LNCaP clone FGC (cell line): ENCODE data around the gene ZCCHC24.

Experiments used
- DNase-seq: peaks from one replicate; pipeline ENCODE4 v3.0.0-alpha.2; 2011; ENCODE audit warnings: low read depth
- H3K4me3 ChIP-seq: 2 replicates; pipeline ENCODE4 v1.5.1; 2011; ENCODE audit warnings: mild to moderate bottlenecking, low read depth, low read length, control low read depth
- TF ChIP-seq, protein P1 (sequence below): IDR thresholded peaks from 2 replicates; pipeline ENCODE4 v1.5.1; 2012; ENCODE audit warnings: mild to moderate bottlenecking; ENCODE audit not compliant: control insufficient read depth, insufficient read depth; ENCODE audit errors: extremely low read depth

ZCCHC24 gene

DNA sequence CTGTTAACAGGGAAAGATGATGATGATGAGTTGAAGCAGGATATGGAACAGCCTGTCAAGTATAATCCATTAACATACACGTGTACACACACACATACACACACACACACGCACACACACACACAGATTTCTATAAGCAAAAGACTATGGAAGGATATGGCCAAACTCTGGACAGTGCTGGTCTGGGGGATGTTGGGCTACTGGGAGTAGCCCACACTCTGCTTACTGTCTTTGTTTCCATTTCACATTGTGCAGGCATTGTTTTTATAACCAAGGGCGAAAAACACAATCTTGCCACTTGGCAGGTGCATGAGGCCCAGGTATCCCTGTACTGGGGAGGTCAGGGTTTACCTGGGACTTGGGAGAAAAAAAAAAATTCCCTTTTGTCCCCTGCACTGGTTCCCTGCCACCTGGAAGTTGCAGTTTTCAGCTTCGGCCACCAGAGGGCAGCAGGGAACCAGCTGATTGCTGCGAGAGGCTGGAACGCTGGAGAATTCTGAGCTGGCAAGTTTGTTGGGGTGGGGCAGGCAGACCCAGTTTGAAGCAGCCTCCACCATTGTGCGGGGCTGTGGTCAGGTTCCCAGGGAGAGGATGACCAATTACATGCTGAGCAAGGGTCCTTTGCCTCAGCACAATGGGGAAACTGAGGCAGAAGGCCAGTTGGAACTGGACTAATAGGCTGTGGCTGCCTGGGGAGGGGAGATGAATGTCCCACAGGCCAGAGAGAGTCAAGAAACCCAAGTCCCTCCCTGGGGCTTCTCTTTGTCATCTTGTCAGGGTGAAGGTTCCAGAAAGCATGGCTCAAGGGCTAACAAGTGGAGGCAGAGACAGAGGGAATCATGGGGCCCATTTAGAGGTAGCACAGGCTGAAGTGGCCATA lies 70.9 kb downstream of the ZCCHC24 start:
- peak; percentile 18 for DNase-seq
- TF ChIP-seq, protein P1, sequence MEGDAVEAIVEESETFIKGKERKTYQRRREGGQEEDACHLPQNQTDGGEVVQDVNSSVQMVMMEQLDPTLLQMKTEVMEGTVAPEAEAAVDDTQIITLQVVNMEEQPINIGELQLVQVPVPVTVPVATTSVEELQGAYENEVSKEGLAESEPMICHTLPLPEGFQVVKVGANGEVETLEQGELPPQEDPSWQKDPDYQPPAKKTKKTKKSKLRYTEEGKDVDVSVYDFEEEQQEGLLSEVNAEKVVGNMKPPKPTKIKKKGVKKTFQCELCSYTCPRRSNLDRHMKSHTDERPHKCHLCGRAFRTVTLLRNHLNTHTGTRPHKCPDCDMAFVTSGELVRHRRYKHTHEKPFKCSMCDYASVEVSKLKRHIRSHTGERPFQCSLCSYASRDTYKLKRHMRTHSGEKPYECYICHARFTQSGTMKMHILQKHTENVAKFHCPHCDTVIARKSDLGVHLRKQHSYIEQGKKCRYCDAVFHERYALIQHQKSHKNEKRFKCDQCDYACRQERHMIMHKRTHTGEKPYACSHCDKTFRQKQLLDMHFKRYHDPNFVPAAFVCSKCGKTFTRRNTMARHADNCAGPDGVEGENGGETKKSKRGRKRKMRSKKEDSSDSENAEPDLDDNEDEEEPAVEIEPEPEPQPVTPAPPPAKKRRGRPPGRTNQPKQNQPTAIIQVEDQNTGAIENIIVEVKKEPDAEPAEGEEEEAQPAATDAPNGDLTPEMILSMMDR = peak; percentile 98
- no peak overlapping the region for H3K4me3 ChIP-seq

DNA sequence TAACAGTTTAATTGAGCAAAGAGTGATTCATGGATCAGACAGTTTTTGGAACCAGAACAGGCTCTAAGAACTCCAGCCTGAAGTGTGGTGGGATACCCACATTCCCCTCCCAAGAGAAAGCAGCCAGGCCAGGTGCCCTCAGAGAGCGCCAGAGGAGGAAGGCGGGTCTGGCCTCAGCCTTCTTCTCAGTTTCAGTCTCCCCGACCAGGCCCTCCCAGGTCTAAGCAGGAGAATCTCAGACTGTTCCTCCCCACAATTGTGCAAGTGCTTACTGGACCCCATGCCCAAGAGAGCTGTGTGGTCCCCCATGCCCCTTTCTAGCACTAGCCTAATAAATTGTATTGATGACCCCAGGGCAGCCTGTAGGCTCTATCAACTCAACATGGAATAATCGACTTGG lies 72.6 kb downstream of the ZCCHC24 start:
- no peak overlapping the region for H3K4me3 ChIP-seq
- TF ChIP-seq, protein P1 = no peak
- DNase-seq = no peak

DNA sequence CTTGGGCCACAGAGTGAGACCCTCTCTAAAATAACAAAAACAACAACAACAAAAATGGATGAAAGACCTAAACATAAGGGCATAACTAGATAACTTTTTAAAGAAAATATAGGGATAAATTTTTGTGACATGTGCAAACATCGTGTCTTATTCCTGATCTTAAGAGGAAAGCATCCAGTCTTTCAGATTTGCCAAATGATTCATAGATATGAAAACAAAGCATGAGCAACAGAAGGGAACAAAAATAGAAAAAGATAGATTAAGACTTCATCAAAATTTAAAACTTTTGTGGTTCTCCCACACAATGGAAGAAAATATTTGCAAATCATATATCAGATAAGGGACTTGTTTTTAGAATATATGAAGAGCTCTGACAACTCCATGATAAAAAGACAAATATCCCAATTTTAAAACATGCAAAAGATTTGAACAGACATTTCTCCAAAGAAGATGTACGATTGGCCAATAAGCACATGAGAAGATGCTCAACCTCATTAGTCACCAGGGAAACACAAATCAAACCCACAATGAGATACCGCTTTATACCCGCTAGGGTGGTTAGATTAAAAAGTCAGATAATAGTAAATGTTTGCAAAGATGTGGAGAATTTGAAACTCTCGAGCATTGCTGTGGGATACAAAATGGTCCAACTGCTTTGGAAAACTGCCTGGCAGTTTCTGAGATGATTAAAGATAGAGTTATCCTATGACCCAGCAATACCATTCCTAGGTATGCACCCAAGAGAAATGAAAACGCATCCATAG lies 77.8 kb downstream of the ZCCHC24 start:
- no peak overlapping the region for H3K4me3 ChIP-seq
- TF ChIP-seq, protein P1 = no peak
- no peak for DNase-seq

DNA sequence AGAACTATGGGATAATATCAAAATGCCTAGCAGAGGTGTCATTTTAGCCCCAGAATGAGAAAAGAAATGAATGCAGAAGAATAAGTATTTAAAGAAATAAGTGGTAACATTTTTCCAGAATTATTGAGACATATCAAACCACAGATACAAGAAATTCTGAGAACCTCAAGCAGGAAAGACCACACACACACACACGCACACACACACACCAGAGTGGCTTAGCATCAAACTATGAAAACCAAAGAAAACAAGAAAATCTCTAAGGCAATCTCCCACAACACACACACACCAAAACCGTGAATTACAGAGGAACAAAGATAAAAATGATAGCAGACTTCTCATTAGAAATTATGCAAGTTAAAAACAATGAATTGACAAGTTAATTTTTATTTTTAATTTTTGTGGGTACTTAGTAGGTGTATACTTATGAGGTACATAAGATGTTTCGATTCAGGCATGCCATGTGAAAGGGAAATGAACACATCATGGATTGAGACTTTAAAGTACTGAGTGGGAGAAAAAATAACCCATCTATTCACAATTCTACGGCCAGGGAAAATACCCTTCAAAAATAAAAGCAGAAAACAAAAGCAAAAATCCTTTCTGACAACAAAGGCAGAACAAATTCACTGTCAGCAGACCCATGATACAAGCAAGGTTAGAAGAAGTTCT lies 83.6 kb downstream of the ZCCHC24 start:
- H3K4me3 ChIP-seq = no peak overlapping the region
- TF ChIP-seq, protein P1 = no peak

DNA sequence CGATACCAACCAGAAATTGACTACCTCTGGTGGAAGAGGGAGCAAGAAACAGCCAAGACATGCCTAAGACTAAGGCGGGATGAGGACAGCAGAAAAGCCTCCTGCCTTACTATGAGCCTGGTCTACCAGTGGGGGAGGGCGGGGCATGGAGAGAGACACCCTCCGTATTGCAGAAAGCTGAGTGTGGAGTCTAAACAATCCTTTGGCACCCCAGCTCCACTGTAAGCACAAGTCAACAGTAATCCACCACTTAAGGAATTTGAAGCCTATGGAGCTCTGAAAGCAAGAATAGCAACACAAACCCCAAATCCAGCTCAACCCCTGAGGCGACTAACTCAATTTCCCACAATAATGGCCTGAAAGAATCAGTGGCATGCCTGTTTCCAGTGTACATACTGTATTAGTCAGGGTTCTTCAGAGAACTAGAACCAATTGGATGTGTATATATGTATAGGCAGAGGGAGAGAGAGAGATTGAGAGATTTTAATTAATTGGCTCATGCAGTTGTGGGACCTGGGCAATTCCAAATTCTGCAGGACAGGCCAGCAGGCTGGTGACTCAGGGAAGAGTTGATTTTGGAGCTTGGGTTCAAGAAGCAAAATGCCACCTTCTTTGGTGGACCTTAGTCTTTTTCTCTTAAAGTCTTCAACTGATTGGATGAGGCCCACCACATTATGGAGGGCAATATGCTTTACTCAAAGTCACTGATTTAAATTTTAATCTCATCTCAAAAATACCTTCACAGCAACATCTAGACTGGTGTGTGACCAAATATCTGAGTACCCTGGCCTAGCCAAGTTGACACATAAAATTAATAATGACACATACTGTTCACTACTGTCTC lies 84.7 kb downstream of the ZCCHC24 start:
- no peak for DNase-seq
- H3K4me3 ChIP-seq = no peak overlapping the region
- TF ChIP-seq, protein P1 = no peak

More for the DNA sequence above, 83.6 kb downstream of the ZCCHC24 start:
- DNase-seq = no peak

DNA sequence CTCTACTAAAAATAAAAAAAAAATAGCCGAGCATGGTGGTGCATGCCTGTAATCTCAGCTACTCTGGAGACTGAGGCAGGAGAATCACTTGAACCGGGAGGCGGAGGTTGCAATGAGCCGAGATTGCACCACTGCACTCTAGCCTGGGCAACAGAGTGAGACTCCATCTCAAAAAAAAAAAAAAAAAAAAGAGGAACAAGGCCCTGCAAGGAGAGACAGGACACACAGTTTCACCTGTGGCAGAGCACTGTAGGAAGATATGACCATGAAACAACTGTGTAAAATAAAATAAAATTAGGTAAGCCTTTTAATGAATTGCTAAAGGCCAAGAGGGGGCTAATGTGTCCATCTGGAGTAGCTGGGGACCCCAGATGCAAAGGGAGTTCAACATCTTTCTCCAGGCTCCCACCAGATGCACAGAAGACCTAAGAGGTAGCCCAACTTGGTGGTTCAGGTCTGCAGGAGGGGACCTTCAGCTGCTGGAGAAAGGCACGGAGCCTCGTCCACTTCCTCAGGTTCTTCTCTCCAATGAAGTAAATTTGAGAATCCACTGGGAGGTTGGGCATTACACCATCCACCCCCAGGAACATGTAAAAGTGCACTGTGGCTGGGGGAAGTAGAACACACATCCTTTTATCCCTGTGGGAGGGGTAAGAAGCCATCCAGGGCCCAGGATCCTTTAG lies 85.5 kb downstream of the ZCCHC24 start:
- no peak overlapping the region for H3K4me3 ChIP-seq
- no peak for DNase-seq
- TF ChIP-seq, protein P1 = no peak
